Ishikawa (cell line): ENCODE measurements around the gene IQSEC3.

ENCODE experiments used
- CEBPB ChIP-seq: IDR thresholded peaks from 2 replicates; pipeline ENCODE4 v1.6.1; 2012
- CREB1 ChIP-seq: IDR thresholded peaks from 2 replicates; pipeline ENCODE4 v1.6.1; 2012; ENCODE audit warnings: low read depth
- EGR1 ChIP-seq: IDR thresholded peaks from 2 replicates; pipeline ENCODE4 v1.6.1; 2012
- EP300 ChIP-seq: IDR thresholded peaks from 2 replicates; pipeline ENCODE4 v1.6.1; 2012; ENCODE audit warnings: borderline replicate concordance
- FOXM1 ChIP-seq: IDR thresholded peaks from 2 replicates; pipeline ENCODE4 v1.6.1; 2012; ENCODE audit warnings: low read depth, borderline replicate concordance
- MAX ChIP-seq: IDR thresholded peaks from 2 replicates; pipeline ENCODE4 v1.6.1; 2012
- NFIC ChIP-seq: IDR thresholded peaks from 2 replicates; pipeline ENCODE4 v1.6.1; 2012
- RAD21 ChIP-seq: IDR thresholded peaks from 2 replicates; pipeline ENCODE4 v1.6.1; 2012; ENCODE audit warnings: low read depth
- REST ChIP-seq: IDR thresholded peaks from 2 replicates; pipeline ENCODE4 v1.6.1; 2012; ENCODE audit warnings: low read depth, mild to moderate bottlenecking
- TAF1 ChIP-seq: IDR thresholded peaks from 2 replicates; pipeline ENCODE4 v1.6.1; 2012; ENCODE audit warnings: low read depth, mild to moderate bottlenecking
- TCF12 ChIP-seq: IDR thresholded peaks from 2 replicates; pipeline ENCODE4 v1.6.1; 2012; ENCODE audit warnings: low read depth
- TEAD4 ChIP-seq: IDR thresholded peaks from 2 replicates; pipeline ENCODE4 v1.6.1; 2012
- USF1 ChIP-seq: IDR thresholded peaks from 2 replicates; pipeline ENCODE4 v1.6.1; 2012
- YY1 ChIP-seq: IDR thresholded peaks from 2 replicates; pipeline ENCODE4 v1.6.1; 2012; ENCODE audit warnings: low read depth
- ZBTB7A ChIP-seq: IDR thresholded peaks from 2 replicates; pipeline ENCODE4 v1.6.1; 2012; ENCODE audit warnings: low read depth

Gene IQSEC3

GRCh38 chr12:157644-158043 lies 91.1 kb downstream of the IQSEC3 start:
- TF ChIP-seq ZBTB7A (no peak), EGR1 (no peak), CREB1 (no peak), USF1 (no peak), RAD21 (no peak), TAF1 (no peak), CEBPB (no peak), REST (no peak), TEAD4 (no peak), FOXM1 (no peak), EP300 (no peak), MAX (no peak), YY1 (no peak), NFIC (no peak)

GRCh38 chr12:159156-159782 lies 92.7 kb downstream of the IQSEC3 start:
- TF ChIP-seq FOXM1, result no peak
- no peak for TF ChIP-seq CEBPB
- TF ChIP-seq MAX, result no peak
- TF ChIP-seq CREB1, result no peak
- no peak for TF ChIP-seq TAF1
- TF ChIP-seq RAD21, result no peak
- no peak for TF ChIP-seq TCF12
- TF ChIP-seq ZBTB7A, result no peak

- TF ChIP-seq TEAD4 (no peak), RAD21 (no peak), TAF1 (no peak), NFIC (no peak), CEBPB (no peak), FOXM1 (no peak), YY1 (no peak), EP300 (no peak), MAX (no peak), TCF12 (no peak), REST (no peak), ZBTB7A (no peak), CREB1 (no peak), EGR1 (no peak), USF1 (no peak)
Measured at GRCh38 chr12:160858-161257, 94.3 kb downstream of the IQSEC3 start.

- TF ChIP-seq TAF1 (no peak), EGR1 (no peak), YY1 (no peak), FOXM1 (no peak), MAX (no peak), RAD21 (no peak), ZBTB7A (no peak)
Measured at GRCh38 chr12:161823-162222, 95.3 kb downstream of the IQSEC3 start.

GRCh38 chr12:162467-163307 lies 96.1 kb downstream of the IQSEC3 start:
- TF ChIP-seq TCF12 (no peak), TEAD4 (no peak), EGR1 (no peak), CEBPB (no peak), ZBTB7A (0 out of 2 replicates have a peak, but pooled peaks have one; percentile 15), YY1 (no peak)
